Adipose tissue (tissue), 3 donors: ENCODE results near the gene DOK7. TPM values are rescaled to one million over a fixed set of nuclear protein-coding genes. Genes with fewer than 3 reads are reported as not detected.

Experiments used
- H3K27ac ChIP-seq: one replicate; pipeline ENCODE4 v1.5.1; 2013; ENCODE audit warnings: low read depth, low read length
- WGBS, 3 donors: extraction: QIAGEN DNeasy Blood & Tissue Kit; methylation state at CpG; one replicate each; pipeline ENCODE4 v1.1.7; 2013; 5-methylcytosine and 5-hydroxymethylcytosine counted together
- polyA plus RNA-seq, 3 donors: library from polyadenylated mRNA; stranded (reverse); fragments of 200-250 nt; gene quantifications; one replicate each; pipeline ENCODE4 v1.2.3, GENCODE V29; 2013
- donor health status: healthy with polysubstance abuse.
- donor health status: Bipolar disorder and iron deficiency.
- donor health status: healthy.

The DOK7 gene
- polyA plus RNA-seq, 3 donors = 0.11 to 2.1 (median 0.18) TPM

DNA sequence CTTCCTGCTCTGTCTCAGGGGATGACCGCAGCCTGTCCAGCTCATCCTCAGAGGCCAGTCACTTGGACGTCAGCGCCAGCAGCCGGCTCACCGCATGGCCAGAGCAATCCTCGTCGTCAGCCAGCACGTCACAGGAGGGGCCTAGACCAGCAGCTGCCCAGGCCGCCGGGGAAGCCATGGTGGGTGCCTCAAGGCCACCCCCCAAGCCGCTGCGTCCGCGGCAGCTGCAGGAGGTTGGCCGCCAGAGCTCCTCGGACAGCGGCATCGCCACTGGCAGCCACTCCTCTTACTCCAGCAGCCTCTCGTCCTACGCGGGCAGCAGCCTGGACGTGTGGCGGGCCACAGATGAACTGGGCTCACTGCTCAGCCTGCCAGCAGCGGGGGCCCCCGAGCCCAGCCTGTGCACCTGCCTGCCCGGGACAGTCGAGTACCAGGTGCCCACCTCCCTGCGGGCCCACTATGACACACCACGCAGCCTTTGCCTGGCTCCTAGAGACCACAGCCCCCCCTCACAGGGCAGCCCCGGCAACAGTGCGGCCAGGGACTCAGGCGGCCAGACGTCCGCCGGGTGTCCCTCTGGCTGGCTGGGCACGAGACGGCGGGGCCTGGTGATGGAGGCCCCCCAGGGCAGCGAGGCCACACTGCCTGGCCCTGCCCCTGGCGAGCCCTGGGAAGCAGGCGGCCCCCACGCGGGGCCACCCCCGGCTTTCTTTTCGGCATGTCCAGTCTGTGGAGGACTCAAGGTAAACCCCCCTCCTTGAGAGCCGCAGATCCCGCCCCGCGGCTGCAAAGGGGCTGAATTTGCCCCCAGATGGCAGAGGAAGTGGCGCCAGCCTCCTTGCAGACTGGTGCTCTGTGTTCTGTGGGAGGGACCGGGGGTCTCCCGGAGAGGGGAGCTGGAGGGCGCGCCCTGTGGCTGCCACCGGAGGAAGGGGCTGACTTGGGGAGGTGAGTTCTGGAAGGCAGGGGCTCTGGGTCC, 29.9 kb downstream of the DOK7 start:
- H3K27ac ChIP-seq = no peak overlapping the region
- WGBS, 3 donors = 71 to 93% (median 73%) methylated on average over 50 to 55 of the region's 55 CpGs

DNA sequence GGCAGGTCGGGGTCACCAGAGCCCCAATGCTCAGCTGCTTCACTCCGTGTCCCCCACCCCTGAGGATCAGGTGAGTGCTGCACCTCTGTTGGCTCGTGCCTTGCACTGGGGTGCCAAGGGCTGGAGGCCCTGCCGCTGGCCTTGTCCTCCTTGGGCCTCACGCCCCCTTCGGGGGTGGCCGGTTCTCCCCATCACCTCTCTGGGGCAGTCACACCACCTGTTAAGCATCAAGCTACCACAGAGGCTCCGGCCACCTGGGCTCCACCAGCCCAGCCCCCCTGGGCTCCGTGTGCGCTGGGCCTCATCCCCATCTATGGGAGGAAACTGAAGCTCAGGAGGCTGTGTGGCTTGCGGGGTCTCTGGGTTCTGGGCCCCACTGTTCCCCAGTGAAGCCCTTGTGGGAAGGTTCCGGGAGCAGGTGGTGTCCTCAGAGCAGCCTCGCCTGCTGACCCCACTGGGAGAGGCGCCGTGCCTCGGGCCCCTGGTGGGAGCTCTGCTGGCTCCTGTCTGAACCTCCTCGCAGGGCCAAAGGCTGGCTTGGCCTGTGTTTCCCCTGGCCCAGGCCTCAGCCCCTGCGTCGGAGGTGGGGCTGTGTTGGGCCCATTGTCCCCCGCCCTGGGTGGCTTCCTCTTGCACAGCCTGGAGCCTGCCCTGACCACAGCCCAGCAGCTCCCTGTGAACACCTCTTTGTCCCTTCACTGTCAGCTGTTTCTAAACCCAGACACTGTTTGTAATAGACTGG, 30.8 kb downstream of the DOK7 start:
- 53 to 82% (median 54%) methylated on average over 19 to 20 of the region's 20 CpGs for WGBS, 3 donors
- H3K27ac ChIP-seq = no peak overlapping the region

DNA sequence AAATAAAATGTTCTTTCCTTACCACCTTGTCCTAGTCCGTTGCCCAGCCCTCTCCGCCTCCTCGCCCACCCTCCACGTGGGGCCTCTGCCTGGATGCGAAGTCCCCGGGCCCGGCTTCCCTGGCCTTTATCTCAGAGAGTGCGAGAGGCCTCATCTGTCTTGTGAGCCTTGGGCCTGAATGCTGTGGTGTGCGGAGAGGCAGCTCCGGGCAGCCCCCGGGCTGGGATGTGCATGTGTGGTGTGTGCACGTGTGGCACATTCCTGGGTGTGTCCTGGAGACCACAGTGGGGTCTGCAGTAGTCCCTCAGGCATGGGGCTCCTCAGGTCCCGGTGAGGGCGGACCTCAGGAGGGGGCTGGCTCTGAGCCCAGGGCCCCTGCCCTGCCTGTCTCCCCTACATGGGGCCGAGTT, 31.4 kb downstream of the DOK7 start:
- no peak overlapping the region for H3K27ac ChIP-seq
- WGBS, 3 donors = 30 to 59% (median 36%) methylated on average over 13 to 15 of the region's 15 CpGs

DNA sequence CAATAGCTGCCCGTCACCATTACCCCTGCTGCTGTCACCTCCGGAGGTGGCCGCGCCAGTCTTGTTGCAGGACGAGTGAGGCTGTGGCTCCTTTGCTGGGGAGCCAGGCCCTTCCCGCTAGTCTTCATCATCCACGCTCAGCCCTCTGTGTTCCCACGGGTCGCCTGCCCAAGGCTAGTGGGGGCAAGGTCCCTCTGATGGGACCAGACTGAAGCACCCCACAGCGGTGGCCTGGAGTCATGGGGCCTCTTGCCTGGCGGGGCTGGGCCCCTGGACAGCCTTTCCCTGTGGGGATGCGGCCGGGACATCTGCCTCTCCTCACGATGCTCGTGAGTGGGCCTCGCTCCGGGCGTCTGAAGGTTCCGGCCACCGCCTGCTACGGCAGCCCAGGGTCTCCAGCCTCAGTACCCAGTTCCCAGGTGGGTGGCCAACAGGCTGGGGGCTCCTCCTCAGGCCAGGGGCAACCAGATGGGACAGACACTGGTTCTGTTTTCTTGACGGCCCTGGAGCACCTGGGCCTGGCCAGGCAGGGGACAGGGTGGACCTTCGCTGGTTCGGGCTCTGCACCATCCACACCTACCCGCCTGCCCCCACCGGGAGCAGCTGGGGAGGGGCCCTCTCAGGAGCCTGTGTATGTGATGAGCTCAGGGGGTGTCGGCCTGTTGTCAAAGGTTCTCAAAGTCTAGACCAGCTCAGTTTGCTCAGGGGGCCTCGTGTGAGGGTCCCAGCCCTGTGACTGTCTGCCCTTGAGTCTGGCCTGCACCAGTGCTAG, 32.3 kb downstream of the DOK7 start:
- no peak overlapping the region for H3K27ac ChIP-seq
- WGBS, 3 donors = 76 to 80% (median 77%) methylated on average over 27 to 28 of the region's 28 CpGs

DNA sequence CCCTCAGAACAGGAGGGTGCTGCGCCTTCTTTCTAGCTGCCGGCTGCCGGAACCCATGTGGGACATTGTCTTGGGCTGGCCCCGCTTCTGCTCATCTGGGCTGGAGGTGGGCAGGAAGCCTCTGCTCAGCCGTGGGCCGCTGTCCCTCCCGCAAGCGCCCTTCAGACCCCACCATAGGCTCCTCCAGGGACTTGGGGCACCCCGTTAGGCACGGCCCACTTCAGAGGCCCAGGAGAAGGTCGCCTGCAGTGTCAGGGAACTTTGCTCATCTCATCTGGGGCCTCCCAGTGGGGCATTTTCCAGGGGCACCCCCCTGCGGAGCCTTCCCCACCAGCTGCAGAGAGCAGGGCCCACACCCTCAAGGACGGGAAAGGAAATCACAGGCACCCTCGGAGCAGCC, 32.9 kb downstream of the DOK7 start:
- no peak overlapping the region for H3K27ac ChIP-seq
- WGBS, 3 donors = 56 to 74% (median 71%) methylated on average over 14 of the region's 14 CpGs

DNA sequence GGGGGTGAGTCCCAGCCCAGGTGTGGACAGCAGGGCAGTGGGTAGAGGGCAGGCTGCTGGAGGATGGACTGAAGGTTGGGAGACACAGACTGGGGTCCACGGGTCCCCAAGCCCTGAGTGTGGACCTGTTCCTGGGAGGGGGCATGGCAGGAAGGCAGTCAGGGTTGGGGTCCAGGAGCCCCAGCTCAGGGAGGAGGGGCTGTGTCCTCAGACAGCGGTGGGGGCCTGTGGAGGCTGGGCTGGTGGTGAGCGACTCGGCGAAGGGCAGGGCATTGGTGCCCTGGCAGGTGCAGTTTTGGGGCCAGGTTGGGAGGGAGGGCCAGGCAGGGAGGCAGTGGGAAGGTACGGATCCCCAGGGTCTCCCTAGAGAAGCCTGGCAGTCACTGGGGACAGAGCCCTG, 34.0 kb downstream of the DOK7 start:
- no peak overlapping the region for H3K27ac ChIP-seq
- 83 to 97% (median 84%) methylated on average over 6 of the region's 6 CpGs for WGBS, 3 donors

DNA sequence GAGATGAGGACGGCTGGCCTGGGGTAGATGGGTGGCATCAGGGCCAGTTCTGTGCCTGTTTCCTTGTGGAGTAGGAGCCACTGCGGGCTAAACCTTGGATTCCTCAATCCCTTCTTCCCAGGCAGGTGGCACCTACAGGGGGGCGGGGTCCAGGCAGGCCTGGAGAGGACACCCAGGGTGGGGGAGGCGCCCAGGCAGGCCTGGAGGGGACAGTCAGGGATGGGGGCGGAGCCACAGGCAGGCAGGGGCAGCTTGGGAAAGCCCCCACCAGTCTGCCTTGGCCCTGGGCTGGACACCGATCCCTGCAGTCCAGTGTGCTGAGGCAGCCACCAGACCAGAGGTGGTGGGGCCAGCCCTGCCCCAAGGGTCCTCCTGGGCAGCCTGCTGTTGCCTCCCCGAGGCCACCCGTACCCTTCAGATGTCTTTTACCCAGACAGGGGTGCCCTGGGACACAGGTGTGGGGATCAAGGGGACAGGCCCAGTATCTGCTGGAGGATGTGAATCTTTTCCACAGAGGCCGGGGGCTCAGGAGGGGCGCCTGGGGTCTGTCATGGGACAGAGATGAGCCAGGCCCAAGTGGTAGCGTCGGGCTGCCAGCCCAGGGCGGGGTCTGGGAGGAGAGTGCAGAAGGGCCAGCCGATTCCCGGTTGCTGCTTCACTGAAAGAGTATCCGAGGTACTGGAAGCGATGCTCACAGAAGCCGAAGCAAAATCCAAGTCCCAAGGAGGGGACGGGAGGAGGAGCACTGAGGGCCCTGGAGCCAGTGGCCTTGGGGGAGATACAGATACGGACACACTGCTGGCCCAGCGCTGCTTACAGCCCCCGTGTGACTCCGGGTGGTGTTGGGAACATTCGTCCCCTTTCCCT, 34.6 kb downstream of the DOK7 start:
- 76 to 78% (median 77%) methylated on average over 20 to 24 of the region's 24 CpGs for whole genome bisulfite sequencing, 3 donors
- no peak overlapping the region for H3K27ac ChIP-seq

DNA sequence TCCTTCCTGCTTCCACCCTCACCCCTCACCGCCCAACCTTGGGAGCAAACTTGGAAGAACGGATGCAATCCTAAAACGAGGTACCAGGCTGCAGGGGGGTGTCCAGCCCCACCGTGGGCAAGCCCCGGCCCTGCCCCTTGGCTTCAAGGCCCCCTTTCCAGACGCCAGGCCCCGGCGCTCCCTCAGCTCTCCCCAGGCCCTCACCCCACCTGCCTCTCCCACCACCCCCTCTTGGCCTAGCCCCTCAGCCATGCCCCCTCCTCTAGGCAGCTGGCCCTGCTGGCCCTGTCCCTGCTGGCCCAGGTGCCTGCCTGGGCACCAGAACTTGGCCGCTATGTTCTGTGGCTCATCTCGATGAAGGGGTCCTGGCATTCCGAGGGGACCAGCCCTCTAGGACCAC, 35.3 kb downstream of the DOK7 start:
- 83 to 88% (median 86%) methylated on average over 9 to 11 of the region's 11 CpGs for WGBS, 3 donors
- H3K27ac ChIP-seq = no peak overlapping the region

DNA sequence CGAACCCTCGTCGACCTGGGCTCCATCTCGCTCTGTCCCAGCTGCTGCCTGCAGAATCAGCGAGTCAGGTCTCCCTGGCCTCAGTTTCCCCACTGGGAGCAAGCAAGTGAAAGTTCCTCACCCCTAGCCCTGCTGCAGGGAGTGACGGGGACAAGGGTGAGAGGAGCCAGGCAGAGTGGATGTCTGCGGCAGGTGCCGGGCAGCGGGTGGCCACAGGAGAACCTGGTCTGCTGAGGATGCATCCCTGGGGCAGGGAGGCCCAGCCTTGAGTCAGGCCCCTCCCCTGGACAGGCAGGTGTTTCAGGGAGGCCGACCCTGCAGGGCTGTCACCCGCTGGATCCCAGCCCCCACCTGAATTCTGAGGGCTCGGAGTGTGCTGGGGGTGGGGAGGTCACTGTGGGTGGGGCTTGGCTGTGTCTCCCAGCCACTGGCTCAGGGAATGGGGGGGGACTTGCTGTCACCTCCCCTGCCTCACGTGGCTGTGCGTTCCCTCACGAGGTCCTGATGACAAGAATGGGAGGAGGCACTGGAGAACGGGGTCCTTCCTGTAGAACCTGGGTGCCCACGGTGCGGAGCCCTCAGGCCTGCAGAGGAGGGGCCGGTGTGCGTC, 35.9 kb downstream of the DOK7 start:
- H3K27ac ChIP-seq = no peak overlapping the region
- whole genome bisulfite sequencing, 3 donors = 82 to 86% (median 85%) methylated on average over 20 of the region's 20 CpGs

DNA sequence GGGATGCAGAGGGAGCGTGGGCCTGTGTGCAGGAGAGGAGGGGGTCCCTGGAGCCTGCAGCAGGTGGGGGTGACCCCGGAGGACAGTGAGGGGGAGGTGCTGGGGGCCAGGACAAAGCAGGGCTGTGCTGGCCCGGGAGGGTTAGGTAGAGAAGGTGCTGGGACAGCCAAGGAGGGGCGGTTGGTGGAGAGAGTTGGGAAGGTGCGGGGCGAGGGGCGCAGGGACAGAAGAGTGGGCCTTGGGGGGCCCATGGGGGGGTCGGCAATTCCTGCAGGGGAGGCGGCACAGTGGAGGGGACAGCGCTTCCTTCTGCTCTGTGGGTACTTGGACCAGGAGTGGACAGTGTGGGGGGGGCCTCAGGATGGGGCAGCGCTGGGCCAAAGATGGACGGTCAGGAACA, 36.6 kb downstream of the DOK7 start:
- H3K27ac ChIP-seq = no peak overlapping the region
- WGBS, 3 donors = 92 to 94% (median 93%) methylated on average over 11 to 12 of the region's 12 CpGs

DNA sequence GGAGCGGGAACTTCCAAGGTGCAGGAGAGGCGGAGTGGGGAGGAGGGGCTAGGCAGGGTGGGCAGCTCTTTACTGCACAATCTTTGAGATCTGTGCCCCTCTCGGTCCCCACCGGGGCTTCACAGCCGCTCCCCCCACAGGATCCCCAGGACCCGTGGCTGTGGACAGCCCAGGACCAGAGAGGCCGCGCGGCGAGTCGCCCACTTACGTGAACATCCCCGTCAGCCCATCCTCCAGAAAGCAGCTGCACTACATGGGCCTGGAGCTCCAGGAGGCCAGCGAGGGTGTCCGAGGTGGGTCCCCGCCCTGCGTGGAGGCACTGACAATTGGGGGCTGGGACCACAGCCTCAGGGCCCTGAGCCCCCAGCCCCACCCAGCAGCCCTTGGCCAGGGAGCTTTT, 37.0 kb downstream of the DOK7 start:
- WGBS, 3 donors = 96 to 100% (median 96%) methylated on average over 12 to 17 of the region's 17 CpGs
- H3K27ac ChIP-seq = no peak overlapping the region

DNA sequence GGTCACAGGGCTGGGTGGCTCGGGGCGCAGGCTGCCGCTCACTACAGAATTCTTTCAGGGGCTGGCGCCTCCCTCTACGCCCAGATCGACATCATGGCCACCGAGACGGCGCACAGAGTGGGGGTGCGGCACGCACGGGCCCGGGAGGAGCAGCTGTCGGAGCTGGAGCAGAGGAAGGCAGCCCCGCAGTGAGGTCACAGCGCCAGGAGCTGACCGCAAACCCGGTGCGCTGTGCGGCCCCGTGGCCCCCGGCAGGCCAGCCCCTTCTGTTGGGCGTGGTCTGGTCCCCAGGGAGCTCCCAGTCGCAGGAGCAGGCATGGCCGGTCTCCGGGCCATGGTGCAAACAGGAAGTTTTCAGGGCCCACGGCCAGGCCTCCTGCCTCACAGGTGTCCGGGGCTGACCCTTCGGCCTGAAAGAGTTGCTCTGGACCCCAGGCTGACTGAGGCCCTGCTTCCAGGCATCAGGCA, 37.6 kb downstream of the DOK7 start:
- 76 to 89% (median 78%) methylated on average over 29 of the region's 29 CpGs for WGBS, 3 donors
- no peak overlapping the region for H3K27ac ChIP-seq

DNA sequence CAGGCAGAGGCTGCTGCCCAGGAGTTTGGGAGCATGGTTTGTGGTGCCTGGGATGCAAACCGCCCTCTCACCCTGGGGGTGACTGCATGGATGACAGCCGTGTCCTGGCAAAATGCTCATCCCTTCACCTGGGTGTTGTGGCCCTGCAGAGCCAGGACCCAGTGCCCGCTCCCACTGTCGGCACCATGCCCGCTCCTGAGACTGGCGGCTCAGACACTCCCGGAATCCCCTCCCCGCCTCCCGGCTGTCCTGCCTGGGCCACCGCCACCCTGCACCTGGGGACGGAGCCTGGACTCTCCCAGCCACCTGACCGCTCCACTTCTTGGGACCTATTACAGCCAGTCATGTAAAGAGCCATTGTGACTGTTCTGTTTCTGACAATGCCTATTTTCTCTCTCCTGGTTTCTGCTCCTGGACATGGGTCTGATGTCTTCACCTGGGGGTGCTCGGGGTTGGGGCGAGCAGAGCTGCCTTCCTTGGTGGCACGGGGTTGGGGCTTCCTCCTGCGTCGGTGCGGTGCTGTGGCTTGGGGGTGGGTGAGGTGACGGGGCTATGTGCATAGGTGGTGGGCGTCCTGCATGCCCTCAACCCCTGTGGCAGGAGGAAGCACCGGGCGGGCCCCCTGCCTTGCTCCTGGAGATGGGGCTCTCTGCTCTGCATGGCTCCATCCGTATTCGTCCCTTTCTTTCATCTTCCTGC, 38.2 kb downstream of the DOK7 start:
- 88 to 92% (median 91%) methylated on average over 24 of the region's 24 CpGs for WGBS, 3 donors
- no peak overlapping the region for H3K27ac ChIP-seq

DNA sequence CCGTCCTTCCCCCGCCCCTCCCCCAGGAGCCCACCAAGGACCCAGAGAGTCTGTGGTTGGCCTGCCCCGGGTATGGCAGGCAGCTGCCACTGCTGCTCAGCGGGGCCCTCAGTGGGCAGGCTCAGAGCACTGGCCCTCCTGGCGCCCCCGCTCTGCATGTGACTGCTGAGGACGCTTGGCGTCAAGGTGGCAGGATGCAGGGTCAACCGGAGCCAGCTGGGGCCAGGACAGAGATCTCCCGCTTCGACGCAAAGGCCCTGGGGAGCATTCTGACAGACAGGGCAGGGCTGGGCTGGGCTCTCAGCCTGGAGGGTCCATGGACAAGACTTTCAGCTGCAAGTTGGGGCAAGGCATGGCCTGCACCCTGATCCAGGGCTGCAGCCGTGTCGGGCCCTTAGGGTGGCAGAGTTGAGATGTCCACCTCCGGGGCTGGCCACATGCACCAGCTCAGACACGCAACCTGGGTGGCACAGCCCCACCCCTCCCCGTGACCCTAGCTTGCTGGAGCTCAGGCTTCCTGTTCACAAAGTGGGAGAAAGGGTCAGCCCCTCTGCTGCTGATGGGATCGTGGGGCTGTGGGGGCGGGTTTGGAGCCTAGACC, 38.8 kb downstream of the DOK7 start:
- no peak overlapping the region for H3K27ac ChIP-seq
- WGBS, 3 donors = 82 to 88% (median 86%) methylated on average over 19 of the region's 19 CpGs

DNA sequence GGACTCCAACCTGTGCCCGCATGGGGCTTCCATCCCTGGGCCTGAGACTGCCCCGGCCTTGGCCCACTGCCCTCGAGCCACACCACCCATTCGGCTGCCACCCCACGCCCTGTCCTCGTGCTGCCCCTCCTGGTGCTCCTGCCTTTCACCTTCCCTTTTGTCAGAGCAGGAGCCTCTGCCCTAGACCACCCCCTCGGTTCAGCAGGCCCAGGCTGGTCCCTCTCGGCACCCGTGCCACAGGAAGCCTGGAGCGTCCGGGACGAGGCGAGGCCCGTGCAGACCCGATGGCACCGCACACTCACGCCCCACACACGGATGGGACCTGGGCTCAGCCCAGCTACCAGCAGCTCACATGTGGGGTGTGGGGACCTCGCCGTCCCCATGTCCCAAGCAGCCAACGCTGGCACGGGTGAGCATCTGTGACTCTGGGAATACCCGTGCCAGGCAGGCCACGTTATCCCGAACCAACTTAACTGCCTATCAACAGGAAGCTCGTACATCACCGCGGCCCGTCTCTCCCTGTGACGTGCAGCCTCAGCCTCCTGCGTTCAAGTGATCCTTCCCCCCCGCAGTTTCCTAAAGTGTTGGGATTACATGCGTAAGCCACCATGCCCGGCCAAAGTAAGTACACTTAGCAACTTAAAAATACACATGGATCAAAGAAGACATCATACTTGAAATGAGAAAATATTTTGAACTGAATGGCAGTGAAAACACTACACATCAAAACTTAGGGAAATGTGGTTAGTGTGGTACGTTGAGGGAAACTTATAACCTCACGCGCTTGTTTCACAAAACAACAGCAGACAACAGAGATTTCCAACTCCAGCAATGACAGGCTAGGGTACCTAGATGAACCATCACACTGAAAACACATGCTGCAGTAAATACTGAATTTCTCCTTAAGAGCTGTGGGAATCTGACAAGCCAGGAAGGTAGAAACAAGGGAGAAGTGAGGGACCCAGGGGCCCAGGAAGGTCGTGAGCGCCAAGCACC, 40.1 kb downstream of the DOK7 start:
- H3K27ac ChIP-seq = no peak overlapping the region
- WGBS, 3 donors = 85 to 90% (median 87%) methylated on average over 37 to 39 of the region's 39 CpGs
